ENCODE measurements around the gene PRCD. TPM values are rescaled to one million over a fixed set of nuclear protein-coding genes. Genes with fewer than 3 reads are reported as not detected.

Gene PRCD
- total RNA-seq, 1 donor = 2.2 TPM

- TF ChIP-seq, protein P1, sequence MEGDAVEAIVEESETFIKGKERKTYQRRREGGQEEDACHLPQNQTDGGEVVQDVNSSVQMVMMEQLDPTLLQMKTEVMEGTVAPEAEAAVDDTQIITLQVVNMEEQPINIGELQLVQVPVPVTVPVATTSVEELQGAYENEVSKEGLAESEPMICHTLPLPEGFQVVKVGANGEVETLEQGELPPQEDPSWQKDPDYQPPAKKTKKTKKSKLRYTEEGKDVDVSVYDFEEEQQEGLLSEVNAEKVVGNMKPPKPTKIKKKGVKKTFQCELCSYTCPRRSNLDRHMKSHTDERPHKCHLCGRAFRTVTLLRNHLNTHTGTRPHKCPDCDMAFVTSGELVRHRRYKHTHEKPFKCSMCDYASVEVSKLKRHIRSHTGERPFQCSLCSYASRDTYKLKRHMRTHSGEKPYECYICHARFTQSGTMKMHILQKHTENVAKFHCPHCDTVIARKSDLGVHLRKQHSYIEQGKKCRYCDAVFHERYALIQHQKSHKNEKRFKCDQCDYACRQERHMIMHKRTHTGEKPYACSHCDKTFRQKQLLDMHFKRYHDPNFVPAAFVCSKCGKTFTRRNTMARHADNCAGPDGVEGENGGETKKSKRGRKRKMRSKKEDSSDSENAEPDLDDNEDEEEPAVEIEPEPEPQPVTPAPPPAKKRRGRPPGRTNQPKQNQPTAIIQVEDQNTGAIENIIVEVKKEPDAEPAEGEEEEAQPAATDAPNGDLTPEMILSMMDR (IDR thresholded peaks at IDR 0.05; ENCODE audit: insufficient read depth, low read depth, low read length) = no peak
- H3K4me3 ChIP-seq (ENCODE audit: low read depth, low read length) = no peak overlapping the region
- DNase-seq (ENCODE audit: low read depth) = no peak
Measured at GRCh38 chr17:76547642-76548202, 7.9 kb downstream of the PRCD start.

DNA sequence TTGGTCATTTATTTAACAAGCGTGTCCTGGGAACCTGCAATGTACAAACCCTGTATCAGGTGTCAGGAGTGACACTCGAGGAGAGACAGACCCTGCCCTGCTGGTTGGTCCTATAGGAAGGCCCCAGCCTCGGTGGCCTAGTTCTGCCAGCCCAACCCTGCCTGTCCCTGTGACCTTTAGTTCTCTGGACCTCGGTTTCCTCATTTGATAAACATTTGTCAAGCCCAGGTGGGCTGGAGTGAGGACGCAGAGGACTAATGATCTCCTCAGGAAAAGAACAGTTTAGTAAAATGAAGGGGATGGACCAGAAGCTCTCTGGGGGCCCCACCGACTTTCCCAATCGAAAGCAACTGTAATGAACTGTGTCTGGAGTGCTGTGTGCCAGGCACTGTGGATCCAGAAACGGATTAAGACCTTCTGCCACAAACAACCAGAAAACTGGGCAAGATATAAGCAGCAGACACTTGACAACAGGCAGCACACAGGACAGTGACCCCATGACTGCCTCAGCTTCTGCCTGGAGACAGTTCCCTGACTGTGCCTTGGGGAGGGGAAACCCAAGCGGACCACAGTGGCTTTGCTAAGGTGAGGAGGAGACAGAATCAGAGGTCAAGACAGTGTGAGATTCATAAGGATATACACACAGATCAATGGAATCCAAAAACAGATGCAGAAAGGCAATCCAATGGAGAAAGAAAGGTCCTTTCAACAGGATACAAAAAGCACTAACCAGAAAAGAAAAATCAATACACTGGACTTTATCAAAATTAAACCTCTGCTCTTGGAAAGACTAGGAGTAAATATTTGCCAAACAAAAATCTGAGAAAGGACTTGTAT lies 8.8 kb downstream of the PRCD start:
- no peak overlapping the region for H3K4me3 ChIP-seq (ENCODE audit: low read depth, low read length)
- TF ChIP-seq, protein P1 (IDR thresholded peaks at IDR 0.05; ENCODE audit: insufficient read depth, low read depth, low read length) = no peak
- no peak for DNase-seq (ENCODE audit: low read depth)

DNA sequence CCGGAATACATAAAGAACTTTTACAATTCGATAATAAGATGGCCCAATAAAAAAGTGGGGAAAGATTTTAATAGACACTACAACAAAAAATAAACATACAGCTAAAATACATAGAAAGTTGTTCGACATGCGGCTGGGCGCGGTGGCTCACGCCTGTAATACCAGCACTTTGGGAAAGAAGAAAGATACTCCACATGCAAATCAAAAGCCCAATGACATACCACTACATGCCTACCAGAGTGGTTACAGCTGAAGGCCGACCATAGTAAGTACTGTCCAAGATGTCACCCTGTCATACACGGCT lies 9.3 kb downstream of the PRCD start:
- H3K4me3 ChIP-seq (ENCODE audit: low read depth, low read length) = no peak overlapping the region
- DNase-seq (ENCODE audit: low read depth) = no peak
- TF ChIP-seq, protein P1 (IDR thresholded peaks at IDR 0.05; ENCODE audit: insufficient read depth, low read depth, low read length) = no peak

GRCh38 chr17:76549539-76549938 lies 9.7 kb downstream of the PRCD start:
- TF ChIP-seq, protein P1 (IDR thresholded peaks at IDR 0.05; ENCODE audit: insufficient read depth, low read depth, low read length) = no peak
- no peak overlapping the region for H3K4me3 ChIP-seq (ENCODE audit: low read depth, low read length)
- DNase-seq (ENCODE audit: low read depth) = peak; percentile 52

DNA sequence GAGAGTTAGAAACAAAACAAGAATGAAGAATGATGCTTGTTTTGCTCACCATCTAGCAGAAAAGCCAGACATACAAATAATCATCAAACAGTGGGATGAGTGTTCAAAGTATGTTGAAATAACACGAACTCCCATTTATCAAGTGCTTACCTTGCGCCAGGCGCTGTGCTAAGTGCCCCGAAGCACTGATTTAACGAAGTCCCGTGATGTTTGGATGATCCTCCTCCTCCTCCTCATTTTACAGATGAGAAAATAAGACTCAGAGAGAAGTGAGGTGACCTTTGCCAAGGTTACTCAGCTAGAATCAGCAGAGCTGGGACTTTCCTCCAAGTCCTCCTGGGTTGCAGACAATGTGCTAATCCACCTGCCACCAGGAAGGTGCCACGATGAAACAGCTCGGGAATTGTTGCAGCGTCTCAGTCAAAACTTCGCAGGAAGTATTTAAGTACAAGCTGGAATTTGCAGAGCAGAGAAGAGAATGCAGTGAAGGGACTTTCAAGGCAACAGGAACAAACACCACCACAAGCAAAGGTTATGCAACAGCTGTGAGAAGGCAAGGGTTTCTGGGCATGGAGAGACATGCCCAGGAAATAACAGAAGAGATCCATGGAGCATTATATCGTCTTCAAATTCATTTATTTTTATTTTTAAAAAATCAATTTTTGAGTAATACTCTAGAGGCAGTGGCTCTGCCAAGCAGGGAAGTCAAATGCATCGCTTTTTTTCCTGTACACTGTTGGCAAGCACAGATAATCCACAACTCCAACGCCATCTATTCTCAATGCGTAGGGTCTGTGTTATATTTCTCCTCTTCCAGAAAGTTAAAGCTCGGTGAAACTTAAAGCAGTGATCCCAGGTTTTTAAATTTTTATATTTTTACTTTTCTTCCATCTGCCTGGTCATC lies 11.1 kb downstream of the PRCD start:
- TF ChIP-seq, protein P1 (IDR thresholded peaks at IDR 0.05; ENCODE audit: insufficient read depth, low read depth, low read length) = no peak
- peak overlapping the region; percentile 32 for H3K4me3 ChIP-seq (ENCODE audit: low read depth, low read length)
- DNase-seq (ENCODE audit: low read depth) = peak; percentile 82

GRCh38 chr17:76551685-76552084 lies 11.8 kb downstream of the PRCD start:
- DNase-seq (ENCODE audit: low read depth) = no peak
- H3K4me3 ChIP-seq (ENCODE audit: low read depth, low read length) = no peak overlapping the region
- TF ChIP-seq, protein P1 (IDR thresholded peaks at IDR 0.05; ENCODE audit: insufficient read depth, low read depth, low read length) = no peak

Data from fibroblast of villous mesenchyme (primary cell).